OCI-LY3 (cell line): ENCODE data around the gene HBS1L.

Experiments
- H2AFZ ChIP-seq: fragments of 200-600, 300-600 bp; shearing (Covaris generic); 2 replicates; pipeline ENCODE4 v1.6.0; 2014; ENCODE audit warnings: antibody characterized with exemption, low read depth, low read length
- H3K27ac ChIP-seq: fragments of 200-600, 300-600 bp; sonication (generic); 2 replicates; pipeline ENCODE4 v1.5.1; 2014; ENCODE audit warnings: mild to moderate bottlenecking, low read length, moderate library complexity, mixed read lengths
- H3K27me3 ChIP-seq: fragments of 200-600, 300-600 bp; sonication (generic); 2 replicates; pipeline ENCODE4 v1.6.1; 2014; ENCODE audit warnings: low read depth, low read length, mixed read lengths
- H3K36me3 ChIP-seq: fragments of 200-600, 300-600 bp; sonication (generic); replicated peaks from 2 replicates; pipeline ENCODE3; 2014; ENCODE audit warnings: low read depth, low read length, mixed read lengths
- H3K4me1 ChIP-seq: fragments of 300-600, 200-600 bp; sonication (generic); 2 replicates; pipeline ENCODE4 v1.6.1; 2014; ENCODE audit warnings: low read length, mixed read lengths
- H3K4me2 ChIP-seq: fragments of 200-600, 300-600 bp; sonication (generic); 2 replicates; pipeline ENCODE4 v1.6.1; 2014; ENCODE audit warnings: low read length, mixed read lengths
- H3K4me3 ChIP-seq: fragments of 300-600, 200-600 bp; sonication (generic); 2 replicates; pipeline ENCODE4 v1.5.1; 2014; ENCODE audit warnings: antibody characterized with exemption, mild to moderate bottlenecking, low read length, moderate library complexity
- H3K79me2 ChIP-seq: fragments of 300-600, 200-600 bp; shearing (Covaris generic); 2 replicates; pipeline ENCODE4 v1.6.1; 2014; ENCODE audit warnings: mild to moderate bottlenecking, low read length, mixed read lengths
- H3K9ac ChIP-seq: fragments of 300-600, 200-600 bp; shearing (Covaris generic); 2 replicates; pipeline ENCODE4 v1.6.0; 2014; ENCODE audit warnings: mild to moderate bottlenecking, low read length, moderate library complexity
- H3K9me3 ChIP-seq: fragments of 200-600, 300-600 bp; shearing (Covaris generic); 2 replicates; pipeline ENCODE4 v1.6.1; 2014; ENCODE audit warnings: low read length, mixed read lengths; ENCODE audit not compliant: insufficient read depth
- H4K20me1 ChIP-seq: fragments of 200-600, 300-600 bp; sonication (generic); 2 replicates; pipeline ENCODE4 v1.6.1; 2016; ENCODE audit warnings: low read length, mixed read lengths; ENCODE audit not compliant: insufficient read depth
- CTCF ChIP-seq: fragments of 200-600, 300-600 bp; sonication (generic); IDR thresholded peaks from 2 replicates; pipeline ENCODE4 v1.5.1; 2014; ENCODE audit warnings: antibody characterized with exemption, low read length, low read depth
- EZH2phosphoT487 ChIP-seq: fragments of 200-600 bp; shearing (Covaris generic); IDR thresholded peaks from 2 replicates; pipeline ENCODE4 v1.6.1; 2018; ENCODE audit warnings: antibody characterized with exemption, mixed run types, low read depth

HBS1L gene

GRCh38 chr6:134999107-134999506 is 55.5 kb downstream of the HBS1L start:
- Histone ChIP-seq H3K9ac (no peak overlapping the region), H3K4me1 (peaks cover 20% of the 10 kb centered on the region), H3K4me3 (no peak overlapping the region), H3K4me2 (no peak overlapping the region), H3K27ac (no peak overlapping the region), H4K20me1 (no peaks in the 10 kb centered on the region), H3K27me3 (no peaks in the 10 kb centered on the region), H2AFZ (no peak overlapping the region), H3K79me2 (no peaks in the 10 kb centered on the region), H3K36me3 (peaks cover 18% of the 10 kb centered on the region), H3K9me3 (no peaks in the 10 kb centered on the region)
- TF ChIP-seq EZH2phosphoT487, result no peak
- TF ChIP-seq CTCF, result no peak

GRCh38 chr6:134997133-134997995 is 57.3 kb downstream of the HBS1L start:
- no peak overlapping the region for H3K4me3 ChIP-seq

GRCh38 chr6:134995536-134995935 is 59.1 kb downstream of the HBS1L start:
- no peak overlapping the region for H3K9ac ChIP-seq
- H4K20me1 ChIP-seq, result no peaks in the 10 kb centered on the region
- H2AFZ ChIP-seq, result no peak overlapping the region
- H3K4me1 ChIP-seq, result peaks cover 4% of the 10 kb centered on the region; the same call in 1 of the 2 replicates
- H3K4me2 ChIP-seq, result no peak overlapping the region
- H3K9me3 ChIP-seq, result no peaks in the 10 kb centered on the region
- TF ChIP-seq CTCF (no peak), EZH2phosphoT487 (no peak)
- H3K36me3 ChIP-seq, result peaks cover 18% of the 10 kb centered on the region
- H3K79me2 ChIP-seq, result no peaks in the 10 kb centered on the region
- no peak overlapping the region for H3K4me3 ChIP-seq
- no peaks in the 10 kb centered on the region for H3K27me3 ChIP-seq
- H3K27ac ChIP-seq, result no peak overlapping the region

More at GRCh38 chr6:134997133-134997995, 57.3 kb downstream of the HBS1L start:
- no peak overlapping the region for H2AFZ ChIP-seq
- H3K9me3 ChIP-seq, result no peaks in the 10 kb centered on the region
- peaks cover 18% of the 10 kb centered on the region for H3K36me3 ChIP-seq
- TF ChIP-seq CTCF (no peak), EZH2phosphoT487 (no peak)
- H3K79me2 ChIP-seq, result no peaks in the 10 kb centered on the region
- no peaks in the 10 kb centered on the region for H3K27me3 ChIP-seq
- H3K4me1 ChIP-seq, result peaks cover 8% of the 10 kb centered on the region; the same call in 1 of the 2 replicates
- no peak overlapping the region for H3K27ac ChIP-seq
- H3K4me2 ChIP-seq, result no peak overlapping the region
- H4K20me1 ChIP-seq, result no peaks in the 10 kb centered on the region
- H3K9ac ChIP-seq, result no peak overlapping the region

GRCh38 chr6:134994431-134994830 is 60.2 kb downstream of the HBS1L start:
- Histone ChIP-seq H4K20me1 (no peaks in the 10 kb centered on the region), H3K27me3 (no peaks in the 10 kb centered on the region), H3K79me2 (no peaks in the 10 kb centered on the region), H3K4me2 (no peak overlapping the region), H3K4me1 (peaks cover 4% of the 10 kb centered on the region; the same call in 1 of the 2 replicates), H3K36me3 (peaks cover 18% of the 10 kb centered on the region), H3K4me3 (no peak overlapping the region), H3K9me3 (no peaks in the 10 kb centered on the region), H3K9ac (no peak overlapping the region), H3K27ac (no peak overlapping the region), H2AFZ (no peak overlapping the region)
- TF ChIP-seq EZH2phosphoT487, result no peak
- TF ChIP-seq CTCF, result no peak
